T-helper 2 cell treated with Interferon-gamma antibody and Interleukin-4, amounts not matched to agents 100 ng/mL and 5 ng/mL, for 36 hours (primary cell): Measurements from ENCODE around the gene MAGED1. TPM values are rescaled to one million over a fixed set of nuclear protein-coding genes. Genes with fewer than 3 reads are reported as not detected.

Experiments
- intact Hi-C: fragments of 100-400 bp; cut with micrococcal nuclease; formaldehyde crosslinking; loops from one replicate; pipeline ENCODE4 v1.15.1; 2023
- total RNA-seq: library from RNA; stranded (reverse); gene quantifications from 2 replicates; pipeline ENCODE4 v1.2.3, GENCODE V29; 2022

The MAGED1 gene
- 36.9 and 42.0 TPM in 2 replicates for total RNA-seq

- intact Hi-C loops, result loop anchor here (1.0 to 10.0 kb wide), 2 partner anchors 90 to 372 kb away; no protein-coding TSS in a partner anchor
Observed at GRCh38 chrX:51892921-51893745, at the start of gene MAGED1. MAGED1 (plus strand) TSS chrX:51893623; CDS start chrX:51894305, 682 bp downstream.

- intact Hi-C loops, result no loop called here
Observed at GRCh38 chrX:51847463-51847862, 46.0 kb upstream of the MAGED1 start.

- intact Hi-C loops, result no loop called here
Observed at GRCh38 chrX:51851507-51852085, 41.8 kb upstream of the MAGED1 start.

- intact Hi-C loops, result no loop called here
Observed at GRCh38 chrX:51852096-51852495, 41.3 kb upstream of the MAGED1 start.

- intact Hi-C loops, result no loop called here
Observed at GRCh38 chrX:51852621-51853020, 40.8 kb upstream of the MAGED1 start.

GRCh38 chrX:51853251-51853650 lies 40.2 kb upstream of the MAGED1 start:
- intact Hi-C loops, result no loop called here

- intact Hi-C loops, result no loop called here
Observed at GRCh38 chrX:51855698-51856097, 37.7 kb upstream of the MAGED1 start.

- intact Hi-C loops, result no loop called here
Observed at GRCh38 chrX:51857159-51857733, 36.2 kb upstream of the MAGED1 start.

GRCh38 chrX:51860679-51861078 lies 32.7 kb upstream of the MAGED1 start:
- intact Hi-C loops, result loop anchor here (2.0 kb wide), 1 partner anchor 218 kb away; no protein-coding TSS in a partner anchor

GRCh38 chrX:51862920-51863319 lies 30.5 kb upstream of the MAGED1 start:
- intact Hi-C loops, result no loop called here

GRCh38 chrX:51866210-51866609 lies 27.2 kb upstream of the MAGED1 start:
- intact Hi-C loops, result no loop called here

GRCh38 chrX:51867626-51868025 lies 25.8 kb upstream of the MAGED1 start:
- intact Hi-C loops, result no loop called here

GRCh38 chrX:51870354-51870753 lies 23.1 kb upstream of the MAGED1 start:
- intact Hi-C loops, result no loop called here

- intact Hi-C loops, result no loop called here
Observed at GRCh38 chrX:51874123-51874522, 19.3 kb upstream of the MAGED1 start.

- intact Hi-C loops, result no loop called here
Observed at GRCh38 chrX:51876441-51876840, 17.0 kb upstream of the MAGED1 start.

- intact Hi-C loops, result no loop called here
Observed at GRCh38 chrX:51878056-51878455, 15.4 kb upstream of the MAGED1 start.

GRCh38 chrX:51889851-51890250 lies 3.6 kb upstream of the MAGED1 start:
- intact Hi-C loops, result loop anchor here (10.0 kb wide), 1 partner anchor 375 kb away; no protein-coding TSS in a partner anchor

GRCh38 chrX:51891245-51891644 lies 2.2 kb upstream of the MAGED1 start:
- intact Hi-C loops, result loop anchor here (10.0 kb wide), 1 partner anchor 374 kb away; no protein-coding TSS in a partner anchor

GRCh38 chrX:51891821-51892551 lies 1.4 kb upstream of the MAGED1 start:
- intact Hi-C loops, result loop anchor here (10.0 kb wide), 1 partner anchor 373 kb away; no protein-coding TSS in a partner anchor

GRCh38 chrX:51893931-51894696 lies 691 bp downstream of the MAGED1 start:
- intact Hi-C loops, result loop anchor here (1.0 to 10.0 kb wide), 2 partner anchors 91 to 371 kb away; no protein-coding TSS in a partner anchor
